Caco-2 (cell line): ENCODE data around the gene PGM1. TPM values are rescaled to one million over a fixed set of nuclear protein-coding genes. Genes with fewer than 3 reads are reported as not detected.

Source experiments
- BruUV-seq: library from RNA; stranded (reverse); fragments of 400-500 nt; replicated peaks from 2 replicates; lab custom pipeline; 2021; lab: Mats Ljungman, UMichigan
- CTCF ChIA-PET: fragments of 300-600 bp; sonication (Branson Sonifier 250); formaldehyde crosslinking; loops from one replicate; lab custom pipeline; 2022; ENCODE audit warnings: antibody characterized with exemption; lab: Charles Lee
- POLR2A ChIA-PET: fragments of 300-600 bp; sonication (Branson Sonifier 250); formaldehyde crosslinking; loops from one replicate; lab custom pipeline; 2022; ENCODE audit warnings: antibody characterized with exemption; lab: Charles Lee
- DNase-seq, 2 experiments: peaks; one replicate each; pipeline versions ENCODE4 v3.0.0 to v3.0.0-alpha.2; 2020 to 2022
- H3K27me3 ChIP-seq: replicated peaks from 2 replicates; pipeline ENCODE4 v1.6.0; 2011; ENCODE audit warnings: low read length; ENCODE audit not compliant: control insufficient read depth, insufficient read depth
- H3K36me3 ChIP-seq: 2 replicates; pipeline ENCODE4 v1.5.1; 2011; ENCODE audit warnings: low read length; ENCODE audit not compliant: control insufficient read depth, insufficient read depth
- H3K4me1 ChIP-seq: fragments of 250-450 bp; sonication (Bioruptor Pico); 2 replicates; pipeline ENCODE4 v1.5.1; 2020; ENCODE audit warnings: mild to moderate bottlenecking
- H3K4me3 ChIP-seq: 2 replicates; pipeline ENCODE4 v1.5.1; 2011; ENCODE audit warnings: low read depth, mild to moderate bottlenecking, control low read depth, low read length
- H3K9me3 ChIP-seq: fragments of 250-450 bp; sonication (Bioruptor Pico); 2 replicates; pipeline ENCODE4 v1.5.1; 2020; ENCODE audit warnings: mild to moderate bottlenecking, moderate library complexity
- H3K27ac Mint-ChIP-seq: one replicate; pipeline ENCODE4 v1.8.0; 2022; ENCODE audit warnings: mixed read lengths; ENCODE audit not compliant: unreplicated experiment
- H3K27me3 Mint-ChIP-seq: one replicate; pipeline ENCODE4 v1.8.0; 2022; ENCODE audit warnings: mixed read lengths; ENCODE audit not compliant: insufficient read depth, unreplicated experiment
- H3K36me3 Mint-ChIP-seq: one replicate; pipeline ENCODE4 v1.8.0; 2022; ENCODE audit warnings: mild to moderate bottlenecking, mixed read lengths; ENCODE audit not compliant: insufficient read depth, unreplicated experiment
- H3K4me1 Mint-ChIP-seq: one replicate; pipeline ENCODE4 v1.8.0; 2022; ENCODE audit warnings: low read depth, mixed read lengths; ENCODE audit not compliant: unreplicated experiment
- H3K4me3 Mint-ChIP-seq: one replicate; pipeline ENCODE4 v1.8.0; 2022; ENCODE audit warnings: mild to moderate bottlenecking, moderate library complexity, mixed read lengths; ENCODE audit not compliant: unreplicated experiment
- H3K9me3 Mint-ChIP-seq: one replicate; pipeline ENCODE4 v1.8.0; 2022; ENCODE audit warnings: mixed read lengths; ENCODE audit not compliant: unreplicated experiment
- CTCF ChIP-seq, 2 experiments: fragments of 200-600 bp in 1 of 2; IDR thresholded peaks; 1 replicate in 1 of 2; 2 replicates in 1 of 2; pipeline versions ENCODE4 v1.5.1 to v1.8.0; 2011 to 2022; ENCODE audit warnings: antibody characterized with exemption in 1 of 2, control low read depth in 1 of 2, inconsistent platforms in 1 of 2, low read depth in 1 of 2, low read length in 1 of 2, mild to moderate bottlenecking in 1 of 2, moderate library complexity in 1 of 2; ENCODE audit not compliant: insufficient read depth in 1 of 2, severe bottlenecking in 1 of 2, unreplicated experiment in 1 of 2
- intact Hi-C: fragments of 100-400 bp; cut with micrococcal nuclease; formaldehyde crosslinking; loops from one replicate; pipeline ENCODE4 v1.10.0; 2022; ENCODE audit not compliant: unreplicated experiment
- total RNA-seq: library from RNA; stranded (reverse); gene quantifications from 2 replicates; pipeline ENCODE4 v1.2.3, GENCODE V29; 2022

PGM1 gene
- total RNA-seq, 1 experiment from 2014 or later: 22.5 TPM

GRCh38 chr1:63643926-63644325, 50.7 kb downstream of the PGM1 start:
- Mint-ChIP-seq H3K27me3 (no peaks in the 10 kb centered on the region), H3K36me3 (no peaks in the 10 kb centered on the region), H3K9me3 (peaks cover 11% of the 10 kb centered on the region), H3K27ac (no peak overlapping the region), H3K4me3 (no peak overlapping the region), H3K4me1 (peaks cover 30% of the 10 kb centered on the region)
- TF ChIP-seq CTCF (IDR thresholded peaks at IDR 0.05; ENCODE audit: insufficient read depth in 1 of 2, low read depth in 1 of 2, low read length in 1 of 2, severe bottlenecking in 1 of 2, unreplicated experiment in 1 of 2): no peak
- Histone ChIP-seq H3K4me3 (no peak overlapping the region), H3K27me3 (no peaks in the 10 kb centered on the region), H3K36me3 (no peaks in the 10 kb centered on the region), H3K4me1 (peaks cover 22% of the 10 kb centered on the region), H3K9me3 (no peaks in the 10 kb centered on the region)
- intact Hi-C loops: no loop called here
- ChIA-PET CTCF (no interaction called here), POLR2A (no interaction called here)
- BruUV-seq: no TSS peak
- no peak for DNase-seq

GRCh38 chr1:63645317-63645716, 52.1 kb downstream of the PGM1 start:
- H3K36me3 Mint-ChIP-seq: no peaks in the 10 kb centered on the region
- H3K4me1 ChIP-seq: peaks cover 22% of the 10 kb centered on the region
- ChIA-PET POLR2A (no interaction called here), CTCF (no interaction called here)
- no peaks in the 10 kb centered on the region for H3K36me3 ChIP-seq
- no peak overlapping the region for H3K27ac Mint-ChIP-seq
- no peak for DNase-seq
- no peaks in the 10 kb centered on the region for H3K27me3 Mint-ChIP-seq
- peaks cover 23% of the 10 kb centered on the region for H3K4me1 Mint-ChIP-seq
- H3K4me3 Mint-ChIP-seq: no peak overlapping the region
- H3K27me3 ChIP-seq: no peaks in the 10 kb centered on the region
- H3K4me3 ChIP-seq: no peak overlapping the region
- peaks cover 11% of the 10 kb centered on the region for H3K9me3 Mint-ChIP-seq
- BruUV-seq: no TSS peak
- no peaks in the 10 kb centered on the region for H3K9me3 ChIP-seq
- intact Hi-C loops: no loop called here
- TF ChIP-seq CTCF (IDR thresholded peaks at IDR 0.05; ENCODE audit: insufficient read depth in 1 of 2, low read depth in 1 of 2, low read length in 1 of 2, severe bottlenecking in 1 of 2, unreplicated experiment in 1 of 2): no peak

- Mint-ChIP-seq H3K4me3 (no peak overlapping the region), H3K36me3 (no peaks in the 10 kb centered on the region), H3K27ac (no peak overlapping the region), H3K27me3 (no peaks in the 10 kb centered on the region), H3K4me1 (peaks cover 3% of the 10 kb centered on the region), H3K9me3 (peaks cover 11% of the 10 kb centered on the region)
- TF ChIP-seq CTCF (IDR thresholded peaks at IDR 0.05; ENCODE audit: insufficient read depth in 1 of 2, low read depth in 1 of 2, low read length in 1 of 2, severe bottlenecking in 1 of 2, unreplicated experiment in 1 of 2): no peak
- no peaks in the 10 kb centered on the region for H3K36me3 ChIP-seq
- intact Hi-C loops: no loop called here
- no peak overlapping the region for H3K4me3 ChIP-seq
- H3K4me1 ChIP-seq: no peaks in the 10 kb centered on the region
- no TSS peak for BruUV-seq
- DNase-seq: no peak
- POLR2A ChIA-PET: no interaction called here
- CTCF ChIA-PET: no interaction called here
- no peaks in the 10 kb centered on the region for H3K27me3 ChIP-seq
- no peaks in the 10 kb centered on the region for H3K9me3 ChIP-seq
These were observed 55.5 kb downstream of the PGM1 start for GRCh38 chr1:63648689-63649088.
